ENCODE measurements around the gene SLC9A9.

- TF ChIP-seq CTCF (IDR thresholded peaks at IDR 0.05; ENCODE audit: poor library complexity, severe bottlenecking) (no peak), EZH2 (IDR thresholded peaks at IDR 0.05; ENCODE audit: borderline replicate concordance, insufficient read depth, low read length, poor library complexity, severe bottlenecking) (no peak), POLR2AphosphoS5 (IDR thresholded peaks at IDR 0.05) (no peak)
These were observed 162.8 kb downstream of the SLC9A9 start for GRCh38 chr3:143685491-143685890.
